ENCODE results near the gene DDX21.
A peak's percentile ranks its signal among the peaks of the same experiment; 100 is the strongest.

DNA sequence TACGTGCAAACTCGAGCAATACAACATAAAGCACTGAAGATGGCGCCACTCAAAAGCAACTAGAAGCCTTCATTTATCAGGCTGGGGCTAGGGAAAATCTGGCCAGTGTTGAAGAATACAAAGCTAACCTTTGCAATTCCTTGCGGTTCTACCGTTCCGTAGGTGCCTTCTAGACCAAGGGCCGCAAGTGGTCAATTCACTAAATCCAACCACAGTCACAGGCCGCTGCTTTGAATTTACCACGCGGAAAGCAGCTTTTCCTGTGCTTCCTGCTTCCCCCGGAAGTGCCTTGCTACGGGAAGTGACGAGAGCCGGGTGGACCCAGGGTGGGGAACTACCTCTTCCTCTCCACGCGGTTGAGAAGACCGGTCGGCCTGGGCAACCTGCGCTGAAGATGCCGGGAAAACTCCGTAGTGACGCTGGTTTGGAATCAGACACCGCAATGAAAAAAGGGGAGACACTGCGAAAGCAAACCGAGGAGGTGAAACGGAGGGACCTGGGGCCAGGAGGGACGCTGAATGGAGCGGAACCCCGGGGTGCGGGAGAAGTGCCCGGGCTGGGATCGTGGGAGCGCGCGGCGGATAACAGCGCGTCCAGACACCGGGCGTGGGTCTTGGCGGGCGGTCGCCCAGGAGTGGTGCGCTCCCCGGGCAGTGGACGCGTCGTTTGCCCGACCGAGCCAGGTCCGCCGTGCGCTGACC, at the start of gene DDX21:
- TF ChIP-seq, protein P1, sequence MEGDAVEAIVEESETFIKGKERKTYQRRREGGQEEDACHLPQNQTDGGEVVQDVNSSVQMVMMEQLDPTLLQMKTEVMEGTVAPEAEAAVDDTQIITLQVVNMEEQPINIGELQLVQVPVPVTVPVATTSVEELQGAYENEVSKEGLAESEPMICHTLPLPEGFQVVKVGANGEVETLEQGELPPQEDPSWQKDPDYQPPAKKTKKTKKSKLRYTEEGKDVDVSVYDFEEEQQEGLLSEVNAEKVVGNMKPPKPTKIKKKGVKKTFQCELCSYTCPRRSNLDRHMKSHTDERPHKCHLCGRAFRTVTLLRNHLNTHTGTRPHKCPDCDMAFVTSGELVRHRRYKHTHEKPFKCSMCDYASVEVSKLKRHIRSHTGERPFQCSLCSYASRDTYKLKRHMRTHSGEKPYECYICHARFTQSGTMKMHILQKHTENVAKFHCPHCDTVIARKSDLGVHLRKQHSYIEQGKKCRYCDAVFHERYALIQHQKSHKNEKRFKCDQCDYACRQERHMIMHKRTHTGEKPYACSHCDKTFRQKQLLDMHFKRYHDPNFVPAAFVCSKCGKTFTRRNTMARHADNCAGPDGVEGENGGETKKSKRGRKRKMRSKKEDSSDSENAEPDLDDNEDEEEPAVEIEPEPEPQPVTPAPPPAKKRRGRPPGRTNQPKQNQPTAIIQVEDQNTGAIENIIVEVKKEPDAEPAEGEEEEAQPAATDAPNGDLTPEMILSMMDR (conservative IDR thresholded peaks at IDR 0.05 in 1 of 2, IDR thresholded peaks at IDR 0.05 in 1 of 2; ENCODE audit: extremely low read depth in 1 of 2, insufficient read depth in 1 of 2, low read depth in 1 of 2, low read length in 2 of 2), result peak; percentile 63 to 67
- no peak for TF ChIP-seq EZH2 (IDR thresholded peaks at IDR 0.05; ENCODE audit: borderline replicate concordance, low read length)
